ENCODE data around the gene GAS2L1. TPM values are rescaled to one million over a fixed set of nuclear protein-coding genes. Genes with fewer than 3 reads are reported as not detected.

GAS2L1 gene
- total RNA-seq, 1 experiment from 2014 or later: 8.0 TPM

DNA sequence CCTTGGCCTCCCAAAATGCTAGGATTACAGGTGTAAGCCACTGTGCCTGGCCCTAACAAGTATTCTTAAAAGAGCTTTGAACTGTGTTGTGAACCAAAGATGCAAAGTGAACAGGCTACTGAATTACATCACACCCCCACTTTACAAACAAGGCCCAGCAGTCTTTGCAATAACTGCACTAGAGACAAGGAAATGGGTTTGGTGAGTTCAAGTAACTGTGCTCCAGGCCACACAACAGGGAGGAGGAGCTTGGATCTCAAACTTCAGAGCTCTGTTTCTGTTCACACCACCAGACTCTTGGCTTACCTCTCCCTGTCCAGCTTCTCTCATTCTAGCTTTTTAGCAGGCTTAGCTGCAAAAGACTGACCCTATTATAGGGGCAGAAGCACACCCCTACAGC is 39.5 kb downstream of the GAS2L1 start:
- Histone ChIP-seq H2AFZ (ENCODE audit: low read length) (no peak overlapping the region), H3K9ac (ENCODE audit: extremely low read depth, insufficient read length, low read length) (no peak overlapping the region), H2BK12ac (ENCODE audit: insufficient read length, low read depth, low read length) (no peak overlapping the region), H3K23me2 (ENCODE audit: insufficient read length, low read depth, low read length, poor library complexity, severe bottlenecking) (no peaks in the 10 kb centered on the region), H2BK15ac (ENCODE audit: low read depth, low read length) (no peak overlapping the region), H3K79me1 (ENCODE audit: insufficient read depth, low read depth, low read length, poor library complexity, severe bottlenecking) (no peaks in the 10 kb centered on the region), H3K4me2 (ENCODE audit: insufficient read depth, insufficient read length, low read length) (no peak overlapping the region), H3K4me1 (ENCODE audit: insufficient read depth, low read length) (no peaks in the 10 kb centered on the region), H4K5ac (ENCODE audit: insufficient read length, low read depth, low read length) (no peak overlapping the region), H3K4ac (ENCODE audit: low read depth, low read length) (no peak overlapping the region), H3K23ac (ENCODE audit: insufficient read length, low read depth, low read length) (no peak overlapping the region), H4K8ac (replicated peaks; ENCODE audit: insufficient read length, low read depth, low read length) (no peak overlapping the region), H2AK5ac (ENCODE audit: insufficient read length, low read length) (no peak overlapping the region), H2BK120ac (ENCODE audit: low read depth, low read length, poor library complexity, severe bottlenecking) (no peak overlapping the region), H3K27me3 (ENCODE audit: insufficient read depth, low read length) (no peaks in the 10 kb centered on the region), H4K20me1 (ENCODE audit: control insufficient read depth, insufficient read depth, insufficient read length) (no peaks in the 10 kb centered on the region), H2BK5ac (ENCODE audit: insufficient read length, low read length) (no peak overlapping the region), H3K18ac (ENCODE audit: insufficient read length, low read depth, low read length) (no peak overlapping the region), H3K14ac (ENCODE audit: insufficient read depth, low read length) (no peak overlapping the region), H4K91ac (ENCODE audit: insufficient read length, low read depth, low read length) (no peak overlapping the region), H3K79me2 (ENCODE audit: insufficient read depth, low read length) (no peaks in the 10 kb centered on the region), H2BK20ac (ENCODE audit: low read depth, low read length, poor library complexity, severe bottlenecking) (no peak overlapping the region), H3T11ph (ENCODE audit: low read length) (no peak overlapping the region), H3K9me3 (ENCODE audit: control insufficient read depth, low read depth, low read length) (no peaks in the 10 kb centered on the region), H3K56ac (ENCODE audit: insufficient read length, low read depth, low read length) (no peak overlapping the region), H3K27ac (ENCODE audit: insufficient read length, low read depth, low read length) (no peak overlapping the region)
- H3K9me3 Mint-ChIP-seq: no peaks in the 10 kb centered on the region
- H3K36me3 Mint-ChIP-seq (ENCODE audit: insufficient read depth in 1 of 3, low read depth in 3 of 3): peaks cover 21 to 91% (median 46%) of the 10 kb centered on the region in 3 experiments; a peak in 6 of 7 replicates
- TF ChIP-seq, protein P1, sequence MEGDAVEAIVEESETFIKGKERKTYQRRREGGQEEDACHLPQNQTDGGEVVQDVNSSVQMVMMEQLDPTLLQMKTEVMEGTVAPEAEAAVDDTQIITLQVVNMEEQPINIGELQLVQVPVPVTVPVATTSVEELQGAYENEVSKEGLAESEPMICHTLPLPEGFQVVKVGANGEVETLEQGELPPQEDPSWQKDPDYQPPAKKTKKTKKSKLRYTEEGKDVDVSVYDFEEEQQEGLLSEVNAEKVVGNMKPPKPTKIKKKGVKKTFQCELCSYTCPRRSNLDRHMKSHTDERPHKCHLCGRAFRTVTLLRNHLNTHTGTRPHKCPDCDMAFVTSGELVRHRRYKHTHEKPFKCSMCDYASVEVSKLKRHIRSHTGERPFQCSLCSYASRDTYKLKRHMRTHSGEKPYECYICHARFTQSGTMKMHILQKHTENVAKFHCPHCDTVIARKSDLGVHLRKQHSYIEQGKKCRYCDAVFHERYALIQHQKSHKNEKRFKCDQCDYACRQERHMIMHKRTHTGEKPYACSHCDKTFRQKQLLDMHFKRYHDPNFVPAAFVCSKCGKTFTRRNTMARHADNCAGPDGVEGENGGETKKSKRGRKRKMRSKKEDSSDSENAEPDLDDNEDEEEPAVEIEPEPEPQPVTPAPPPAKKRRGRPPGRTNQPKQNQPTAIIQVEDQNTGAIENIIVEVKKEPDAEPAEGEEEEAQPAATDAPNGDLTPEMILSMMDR (conservative IDR thresholded peaks at IDR 0.05): no peak
- DNase-seq: no peak
- H3K27me3 Mint-ChIP-seq (ENCODE audit: low read depth): no peaks in the 10 kb centered on the region
- no peaks in the 10 kb centered on the region for H3K4me1 Mint-ChIP-seq
- H3K27ac Mint-ChIP-seq: no peak overlapping the region
- H3K4me3 Mint-ChIP-seq: no peak overlapping the region
